HepG2 (cell line): ENCODE measurements around the gene POLH. TPM values are rescaled to one million over a fixed set of nuclear protein-coding genes. Genes with fewer than 3 reads are reported as not detected.
A peak's percentile ranks its signal among the peaks of the same experiment; 100 is the strongest.

Source experiments
- ARID3A ChIP-seq: IDR thresholded peaks from 2 replicates; pipeline ENCODE4 v1.6.1; 2012; ENCODE audit warnings: low read depth, low read length, improper control_type of control experiment
- ARNT2 ChIP-seq: sonication (generic); formaldehyde crosslinking; IDR thresholded peaks from 2 replicates; pipeline ENCODE4 v1.8.0; 2022; ENCODE audit warnings: mild to moderate bottlenecking, low read depth, missing genetic modification reagents, moderate library complexity
- DPF2 ChIP-seq: sonication (generic); formaldehyde crosslinking; IDR thresholded peaks from 2 replicates; pipeline ENCODE4 v1.4.0; 2020; ENCODE audit warnings: mild to moderate bottlenecking, low read depth, missing genetic modification reagents, borderline replicate concordance
- E2F1 ChIP-seq: sonication (generic); formaldehyde crosslinking; IDR thresholded peaks from 2 replicates; pipeline ENCODE4 v1.5.0; 2020; ENCODE audit warnings: missing genetic modification reagents
- HMGXB4 ChIP-seq, 2 experiments: sonication (generic) in 1 of 2; formaldehyde crosslinking in 1 of 2; IDR thresholded peaks; 2 replicates each; pipeline versions ENCODE4 v1.4.0 to v1.6.1; 2018 to 2020; ENCODE audit warnings: missing genetic modification reagents in 2 of 2, borderline replicate concordance in 1 of 2, low read depth in 1 of 2, mild to moderate bottlenecking in 1 of 2, missing biosample characterization in 1 of 2
- HNF1B ChIP-seq: sonication (generic); formaldehyde crosslinking; IDR thresholded peaks from 2 replicates; pipeline ENCODE4 v1.5.1; 2020; ENCODE audit warnings: mild to moderate bottlenecking, moderate library complexity, missing genetic modification reagents
- KDM3A ChIP-seq: IDR thresholded peaks from 2 replicates; pipeline ENCODE4 v1.6.1; 2018; ENCODE audit warnings: low read depth, missing compliant biosample characterization
- POGK ChIP-seq: sonication (generic); formaldehyde crosslinking; conservative IDR thresholded peaks from 2 replicates; pipeline ENCODE4 v1.8.0; 2022; ENCODE audit warnings: mild to moderate bottlenecking, moderate library complexity, missing genetic modification reagents
- SAP130 ChIP-seq: IDR thresholded peaks from 2 replicates; pipeline ENCODE4 v1.6.1; 2016; ENCODE audit warnings: low read depth
- ZBTB42 ChIP-seq: sonication (generic); formaldehyde crosslinking; IDR thresholded peaks from 2 replicates; pipeline ENCODE4 v1.5.0; 2020; ENCODE audit warnings: mild to moderate bottlenecking, missing genetic modification reagents
- ZEB1 ChIP-seq: IDR thresholded peaks from 2 replicates; pipeline ENCODE4 v1.6.1; 2012; ENCODE audit warnings: mild to moderate bottlenecking, low read depth, inconsistent platforms; ENCODE audit not compliant: insufficient replicate concordance
- ZNF282 ChIP-seq: fragments of 450-650 bp; IDR thresholded peaks from 2 replicates; pipeline ENCODE4 v1.6.1; 2018; ENCODE audit not compliant: partially characterized antibody
- ZNF33A ChIP-seq: sonication (generic); formaldehyde crosslinking; IDR thresholded peaks from 2 replicates; pipeline ENCODE4 v1.5.1; 2020; ENCODE audit warnings: missing genetic modification reagents, mild to moderate bottlenecking, moderate library complexity, borderline replicate concordance
- ZNF362 ChIP-seq: sonication (generic); formaldehyde crosslinking; IDR thresholded peaks from 2 replicates; pipeline ENCODE4 v1.4.0; 2020; ENCODE audit warnings: missing genetic modification reagents, mild to moderate bottlenecking, borderline replicate concordance
- ZNF510 ChIP-seq: sonication (generic); formaldehyde crosslinking; IDR thresholded peaks from 2 replicates; pipeline ENCODE4 v1.4.0; 2020; ENCODE audit warnings: low read depth, mild to moderate bottlenecking, missing genetic modification reagents
- ZNF512 ChIP-seq: sonication (generic); formaldehyde crosslinking; IDR thresholded peaks from 2 replicates; pipeline ENCODE4 v1.4.0; 2020; ENCODE audit warnings: mild to moderate bottlenecking, missing genetic modification reagents
- ZNF567 ChIP-seq: sonication (generic); formaldehyde crosslinking; IDR thresholded peaks from 2 replicates; pipeline ENCODE4 v1.8.1; 2023; ENCODE audit warnings: mild to moderate bottlenecking, missing genetic modification reagents, borderline replicate concordance
- polyA plus RNA-seq, 8 experiments: library from polyadenylated mRNA; depleted of rRNA in 3 of 8; stranded (reverse) in 7 of 8; unstranded in 1 of 8; fragments of >200 nt; fragmentation: Illumina TruSeq in 4 of 8; extraction: Trizol in 4 of 8; gene quantifications; 2 replicates each; pipeline versions ENCODE4 v1.2.1 to v1.2.3, GENCODE V29; 2011 to 2016; ENCODE audit warnings: low read depth in 4 of 8, missing spikeins in 1 of 8, mixed read lengths in 1 of 8; ENCODE audit not compliant: insufficient read depth in 1 of 8
- total RNA-seq, 5 experiments: library from RNA; depleted of rRNA; stranded (reverse); fragments of >200 nt; fragmentation: Illumina TruSeq; extraction: Trizol; gene quantifications; 2 replicates each; pipeline ENCODE4 v1.2.3, GENCODE V29; 2016; ENCODE audit warnings: low read depth in 1 of 5

POLH gene
- total and polyA plus RNA-seq, 2 of the 13 experiments (the other 11 are each of a cell fraction or from before 2014, with no cell fraction given), result 11.6 to 25.0 TPM

- TF ChIP-seq HMGXB4 (CRISPR knock-in tag; IDR thresholded peaks at IDR 0.05; ENCODE audit: borderline replicate concordance in 1 of 2, low read depth in 1 of 2) (peak; percentile 51 to 54; a peak in 1 of 4 replicates), ARNT2 (CRISPR knock-in tag) (no peak), KDM3A (CRISPR knock-in tag) (peak; percentile 44; the same call in 1 of the 2 replicates), ARID3A (0 out of 2 replicates have a peak, but pooled peaks have one; percentile 11), ZBTB42 (no peak), ZNF510 (CRISPR knock-in tag) (0 out of 2 replicates have a peak, but pooled peaks have one; percentile 29), E2F1 (no peak), ZNF282 (no peak), ZNF33A (CRISPR knock-in tag) (no peak), ZNF362 (CRISPR knock-in tag) (peak; percentile 87; the same call in 1 of the 2 replicates), DPF2 (no peak), ZEB1 (no peak), POGK (no peak), SAP130 (0 out of 2 replicates have a peak, but pooled peaks have one; percentile 19), HNF1B (CRISPR knock-in tag) (0 out of 2 replicates have a peak, but pooled peaks have one; percentile 36), ZNF512 (CRISPR knock-in tag) (0 out of 2 replicates have a peak, but pooled peaks have one; percentile 31), ZNF567 (CRISPR knock-in tag) (no peak)
Observed at GRCh38 chr6:43608310-43608763, 32.4 kb downstream of the POLH start (continued).
